GM19238 (cell line): ENCODE data around the gene SDCCAG8.
A peak's percentile ranks its signal among the peaks of the same experiment; 100 is the strongest.

Experiments
- DNase-seq: peaks from one replicate; pipeline ENCODE4 v3.0.0; 2011; ENCODE audit warnings: low spot score; ENCODE audit not compliant: insufficient read length

The SDCCAG8 gene

GRCh38 chr1:243254233-243254926 is 1.5 kb upstream of the SDCCAG8 start:
- peak; percentile 50 for DNase-seq

- peak; percentile 59 for DNase-seq
These were observed 682 bp upstream of the SDCCAG8 start, which contains the start of gene CEP170 for GRCh38 chr1:243254927-243255790. TSS of gene CEP170 (minus strand) at chr1:243255281. CDS start at chr1:243225280, 30,001 bp downstream.

- no peak for DNase-seq
These were observed 749 bp downstream of the SDCCAG8 start for GRCh38 chr1:243256590-243256989.

- DNase-seq, result no peak
These were observed 1.3 kb downstream of the SDCCAG8 start for GRCh38 chr1:243257189-243257588.

- DNase-seq, result no peak
These were observed 2.9 kb downstream of the SDCCAG8 start for GRCh38 chr1:243258731-243259130.

- no peak for DNase-seq
These were observed 4.5 kb downstream of the SDCCAG8 start for GRCh38 chr1:243260221-243260880.

GRCh38 chr1:243261390-243261789 is 5.5 kb downstream of the SDCCAG8 start:
- no peak for DNase-seq

- no peak for DNase-seq
These were observed 8.9 kb downstream of the SDCCAG8 start for GRCh38 chr1:243264717-243265116.

- no peak for DNase-seq
These were observed 10.4 kb downstream of the SDCCAG8 start for GRCh38 chr1:243266231-243266630.

GRCh38 chr1:243267471-243267880 is 11.6 kb downstream of the SDCCAG8 start:
- no peak for DNase-seq

- DNase-seq, result no peak
These were observed 12.2 kb downstream of the SDCCAG8 start for GRCh38 chr1:243267914-243268653.

- DNase-seq, result no peak
These were observed 13.1 kb downstream of the SDCCAG8 start for GRCh38 chr1:243268751-243269460.

GRCh38 chr1:243269461-243269801 is 13.6 kb downstream of the SDCCAG8 start:
- DNase-seq, result no peak

GRCh38 chr1:243270097-243270864 is 14.4 kb downstream of the SDCCAG8 start:
- no peak for DNase-seq

GRCh38 chr1:243271996-243272395 is 16.2 kb downstream of the SDCCAG8 start:
- no peak for DNase-seq

GRCh38 chr1:243272401-243272800 is 16.6 kb downstream of the SDCCAG8 start:
- no peak for DNase-seq

GRCh38 chr1:243273506-243273905 is 17.7 kb downstream of the SDCCAG8 start:
- no peak for DNase-seq

GRCh38 chr1:243273945-243274344 is 18.1 kb downstream of the SDCCAG8 start:
- DNase-seq, result no peak

- no peak for DNase-seq
These were observed 19.5 kb downstream of the SDCCAG8 start for GRCh38 chr1:243275316-243275715.

GRCh38 chr1:243280571-243281129 is 24.8 kb downstream of the SDCCAG8 start:
- DNase-seq, result no peak
